Endothelial cell (in vitro differentiated cells): ENCODE results near the gene OTOF. TPM values are rescaled to one million over a fixed set of nuclear protein-coding genes. Genes with fewer than 3 reads are reported as not detected.
"Not testable (repeated sequence)": the region's sequence is repeated elsewhere in the genome, so short reads cannot be mapped to it uniquely, and the experiment has no call there.

Experiments used
- DNase-seq: peaks from one replicate; pipeline ENCODE4 v3.0.0; 2021; ENCODE audit warnings: low spot score
- H3K27ac Mint-ChIP-seq: one replicate; pipeline ENCODE4 v1.8.0; 2021; ENCODE audit warnings: mixed read lengths, inconsistent platforms; ENCODE audit not compliant: unreplicated experiment
- H3K27me3 Mint-ChIP-seq: one replicate; pipeline ENCODE4 v1.8.0; 2021; ENCODE audit warnings: mild to moderate bottlenecking, moderate library complexity, mixed read lengths, inconsistent platforms; ENCODE audit not compliant: unreplicated experiment
- H3K36me3 Mint-ChIP-seq: one replicate; pipeline ENCODE4 v1.8.0; 2021; ENCODE audit warnings: mild to moderate bottlenecking, low read depth, mixed read lengths, inconsistent platforms; ENCODE audit not compliant: unreplicated experiment
- H3K4me1 Mint-ChIP-seq: one replicate; pipeline ENCODE4 v1.8.0; 2021; ENCODE audit warnings: mild to moderate bottlenecking, mixed read lengths, inconsistent platforms; ENCODE audit not compliant: unreplicated experiment
- H3K4me3 Mint-ChIP-seq: one replicate; pipeline ENCODE4 v1.8.0; 2021; ENCODE audit warnings: mild to moderate bottlenecking, mixed read lengths, inconsistent platforms; ENCODE audit not compliant: unreplicated experiment
- H3K9me3 Mint-ChIP-seq: one replicate; pipeline ENCODE4 v1.8.0; 2021; ENCODE audit warnings: mixed read lengths, inconsistent platforms; ENCODE audit not compliant: unreplicated experiment
- total RNA-seq: library from RNA; stranded (reverse); fragmentation: NEBNext Ultra II Directional; extraction: Animal tissue kit (Norgen Biotek cat#: 25700); gene quantifications from one replicate; pipeline ENCODE4 v1.2.1, GENCODE V29; 2021; ENCODE audit not compliant: unreplicated experiment
- TF ChIP-seq, protein P1 (sequence below): fragments of 200-600 bp; sonication (generic); IDR thresholded peaks from one replicate; pipeline ENCODE4 v1.5.0; 2021; ENCODE audit warnings: antibody characterized with exemption; ENCODE audit not compliant: unreplicated experiment

The OTOF gene
- total RNA-seq, 1 donor from 2014 or later, result 0.13 TPM

DNA sequence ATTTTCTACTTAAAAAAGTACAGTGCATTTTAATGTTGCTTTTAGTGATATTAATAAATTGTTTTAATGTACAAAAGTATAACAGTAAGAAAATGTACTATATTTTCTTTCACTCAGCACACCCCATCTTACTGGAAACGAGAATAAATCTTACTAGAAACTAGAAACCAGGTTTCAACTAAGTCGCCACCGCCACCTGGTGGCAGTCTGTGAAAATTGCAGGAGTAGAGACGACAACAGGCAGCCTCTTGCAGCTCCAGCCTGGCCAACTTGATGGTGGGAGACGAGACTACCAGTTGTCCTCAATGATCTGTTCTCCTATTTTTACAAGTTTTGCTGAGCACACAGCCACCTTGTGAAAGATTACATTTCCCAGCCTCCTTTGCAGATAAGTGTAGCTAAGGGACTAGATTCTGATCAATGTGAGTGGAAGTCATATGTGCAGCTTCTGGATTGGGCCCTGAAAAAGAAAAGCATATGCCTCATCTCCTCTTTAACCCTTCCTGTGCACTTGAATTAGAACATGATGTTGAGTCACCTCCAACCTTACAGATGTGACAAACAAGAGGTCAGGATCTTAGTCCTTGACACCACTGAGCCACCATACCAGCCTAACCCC lies 8.7 kb downstream of the OTOF start:
- TF ChIP-seq, protein P1, sequence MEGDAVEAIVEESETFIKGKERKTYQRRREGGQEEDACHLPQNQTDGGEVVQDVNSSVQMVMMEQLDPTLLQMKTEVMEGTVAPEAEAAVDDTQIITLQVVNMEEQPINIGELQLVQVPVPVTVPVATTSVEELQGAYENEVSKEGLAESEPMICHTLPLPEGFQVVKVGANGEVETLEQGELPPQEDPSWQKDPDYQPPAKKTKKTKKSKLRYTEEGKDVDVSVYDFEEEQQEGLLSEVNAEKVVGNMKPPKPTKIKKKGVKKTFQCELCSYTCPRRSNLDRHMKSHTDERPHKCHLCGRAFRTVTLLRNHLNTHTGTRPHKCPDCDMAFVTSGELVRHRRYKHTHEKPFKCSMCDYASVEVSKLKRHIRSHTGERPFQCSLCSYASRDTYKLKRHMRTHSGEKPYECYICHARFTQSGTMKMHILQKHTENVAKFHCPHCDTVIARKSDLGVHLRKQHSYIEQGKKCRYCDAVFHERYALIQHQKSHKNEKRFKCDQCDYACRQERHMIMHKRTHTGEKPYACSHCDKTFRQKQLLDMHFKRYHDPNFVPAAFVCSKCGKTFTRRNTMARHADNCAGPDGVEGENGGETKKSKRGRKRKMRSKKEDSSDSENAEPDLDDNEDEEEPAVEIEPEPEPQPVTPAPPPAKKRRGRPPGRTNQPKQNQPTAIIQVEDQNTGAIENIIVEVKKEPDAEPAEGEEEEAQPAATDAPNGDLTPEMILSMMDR, result peak; percentile 100
- H3K27ac Mint-ChIP-seq, result no peak overlapping the region
- no peaks in the 10 kb centered on the region for H3K36me3 Mint-ChIP-seq
- no peak overlapping the region for H3K4me3 Mint-ChIP-seq
- H3K9me3 Mint-ChIP-seq, result no peaks in the 10 kb centered on the region
- peak; percentile 69 for DNase-seq
- H3K4me1 Mint-ChIP-seq, result peaks cover 9% of the 10 kb centered on the region
- H3K27me3 Mint-ChIP-seq, result peaks cover 11% of the 10 kb centered on the region

DNA sequence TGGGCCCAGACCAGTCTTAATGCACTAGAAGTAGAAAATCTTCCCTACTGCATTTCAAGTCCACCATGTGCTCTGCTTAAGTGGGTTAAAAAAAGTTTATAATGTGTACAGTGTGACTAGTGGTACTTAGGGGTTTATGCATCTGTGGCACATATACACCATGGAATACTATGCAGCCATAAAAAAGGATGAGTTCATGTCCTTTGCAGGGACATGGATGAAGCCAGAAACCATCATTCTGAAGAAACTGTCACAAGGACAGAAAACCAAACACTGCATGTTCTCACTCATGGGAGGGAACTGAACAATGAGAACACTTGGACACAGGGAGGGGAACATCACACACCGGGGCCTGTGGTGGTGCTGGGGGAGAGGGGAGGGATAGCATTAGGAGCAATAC lies 9.4 kb downstream of the OTOF start:
- H3K27ac Mint-ChIP-seq, H3K36me3 Mint-ChIP-seq, DNase-seq, H3K9me3 Mint-ChIP-seq, H3K4me1 Mint-ChIP-seq, H3K4me3 Mint-ChIP-seq: not testable (repeated sequence)
- peaks cover 11% of the 10 kb centered on the region for H3K27me3 Mint-ChIP-seq

DNA sequence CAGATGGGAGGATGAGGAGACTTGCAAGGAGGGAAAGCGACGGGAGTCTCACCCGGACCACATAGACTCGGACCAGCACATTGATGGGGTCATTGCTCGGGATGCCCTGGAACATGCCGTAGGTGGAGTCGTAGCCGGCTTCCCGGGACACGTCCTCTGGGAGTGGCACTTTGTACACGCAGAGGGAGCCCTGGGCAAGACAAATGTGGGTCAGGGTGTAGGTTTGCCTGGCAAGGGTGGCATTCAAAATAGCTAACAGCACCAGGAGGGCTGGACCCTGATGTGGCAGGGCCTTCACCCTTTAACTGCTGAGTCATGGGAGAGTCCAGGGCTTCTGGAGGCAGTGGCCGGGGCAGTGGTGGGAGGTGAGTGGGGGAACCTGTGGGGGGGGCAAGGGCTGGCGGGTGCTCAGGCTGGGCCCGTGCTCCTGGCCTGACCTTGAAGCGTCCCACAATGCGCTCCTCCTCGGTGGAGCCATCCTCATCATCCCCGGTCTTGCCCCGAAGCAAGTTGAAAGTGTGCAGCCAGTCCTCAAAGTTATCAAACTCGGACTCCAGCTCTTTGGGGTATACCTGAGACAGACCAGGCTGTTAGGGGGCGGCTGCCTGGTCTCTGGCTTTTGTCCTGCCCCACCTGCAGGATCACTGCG lies 11.1 kb downstream of the OTOF start:
- no peak overlapping the region for H3K27ac Mint-ChIP-seq
- H3K9me3 Mint-ChIP-seq, result no peaks in the 10 kb centered on the region
- H3K27me3 Mint-ChIP-seq, result peaks cover 7% of the 10 kb centered on the region
- no peak overlapping the region for H3K4me3 Mint-ChIP-seq
- DNase-seq, result no peak
- TF ChIP-seq, protein P1, result no peak
- H3K4me1 Mint-ChIP-seq, result peaks cover 4% of the 10 kb centered on the region
- no peaks in the 10 kb centered on the region for H3K36me3 Mint-ChIP-seq

DNA sequence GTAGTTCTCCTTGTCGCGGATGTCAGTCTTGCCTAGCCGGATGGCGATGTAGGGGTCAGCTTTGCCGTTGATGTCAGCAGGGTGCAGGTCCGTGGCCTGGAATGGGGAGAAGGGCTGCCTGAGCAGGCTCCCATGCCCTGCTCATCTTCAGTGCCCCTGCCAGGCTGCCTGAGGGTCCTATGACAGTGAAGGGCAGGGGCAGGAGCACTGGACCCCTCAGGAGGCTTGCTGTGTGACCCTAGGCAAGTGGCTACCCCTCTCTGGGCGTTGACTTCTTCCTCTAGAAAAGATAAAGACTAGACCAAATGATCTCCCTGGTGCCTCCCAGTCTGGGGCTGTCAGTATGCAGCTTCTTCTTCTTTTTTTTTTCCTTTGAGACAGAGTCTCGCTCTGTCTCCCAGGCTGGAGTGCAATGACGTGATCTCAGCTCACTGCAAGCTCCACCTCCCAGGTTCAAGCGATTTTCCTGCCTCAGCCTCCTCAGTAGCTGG lies 11.9 kb downstream of the OTOF start:
- Mint-ChIP-seq H3K36me3 (no peaks in the 10 kb centered on the region), H3K9me3 (no peaks in the 10 kb centered on the region), H3K4me3 (no peak overlapping the region), H3K27me3 (peaks cover 7% of the 10 kb centered on the region), H3K27ac (no peak overlapping the region), H3K4me1 (no peaks in the 10 kb centered on the region)
- no peak for DNase-seq
- TF ChIP-seq, protein P1, result no peak

DNA sequence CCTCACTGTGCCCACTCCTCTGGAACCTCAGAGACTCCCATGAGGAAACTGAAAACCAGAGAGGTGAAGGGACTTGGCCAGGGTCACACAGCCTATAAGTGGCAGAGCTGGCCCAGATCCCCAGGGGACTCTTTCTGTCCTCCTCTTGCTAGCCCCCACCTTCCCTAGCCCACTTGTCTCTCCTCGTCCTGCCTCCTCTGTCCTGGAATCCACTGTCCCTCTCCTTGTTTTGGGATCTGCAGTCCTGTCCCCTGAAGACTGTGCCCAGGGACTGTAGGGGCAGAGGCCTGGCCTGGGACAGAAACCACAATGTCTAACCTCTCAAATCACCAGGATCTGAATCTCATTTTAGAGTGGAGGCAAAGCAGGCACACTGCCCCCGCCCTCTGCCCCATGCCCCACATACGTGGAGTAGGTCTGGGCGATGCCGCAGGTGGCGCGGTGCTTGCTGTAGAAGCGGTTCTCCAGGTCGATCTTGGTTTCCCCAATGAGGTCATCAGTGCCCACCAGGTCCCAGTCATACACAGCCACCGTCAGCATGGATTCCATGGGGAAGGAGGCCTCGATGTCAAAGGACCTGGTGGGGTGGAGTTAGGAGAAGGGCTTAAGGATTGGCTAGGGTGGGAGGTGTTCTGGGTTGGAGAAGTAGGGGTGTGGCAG lies 12.5 kb downstream of the OTOF start:
- Mint-ChIP-seq H3K4me3 (no peak overlapping the region), H3K36me3 (no peaks in the 10 kb centered on the region)
- no peak for DNase-seq

More for the DNA sequence above, 12.5 kb downstream of the OTOF start:
- H3K27ac Mint-ChIP-seq, result no peak overlapping the region
- H3K27me3 Mint-ChIP-seq, result peaks cover 7% of the 10 kb centered on the region
- H3K4me1 Mint-ChIP-seq, result no peaks in the 10 kb centered on the region
- TF ChIP-seq, protein P1, result no peak
- no peaks in the 10 kb centered on the region for H3K9me3 Mint-ChIP-seq
